ENCODE measurements around the gene SEMA3C.

GRCh38 chr7:80905334-80905733 is 13.5 kb downstream of the SEMA3C start:
- TF ChIP-seq, protein P1, sequence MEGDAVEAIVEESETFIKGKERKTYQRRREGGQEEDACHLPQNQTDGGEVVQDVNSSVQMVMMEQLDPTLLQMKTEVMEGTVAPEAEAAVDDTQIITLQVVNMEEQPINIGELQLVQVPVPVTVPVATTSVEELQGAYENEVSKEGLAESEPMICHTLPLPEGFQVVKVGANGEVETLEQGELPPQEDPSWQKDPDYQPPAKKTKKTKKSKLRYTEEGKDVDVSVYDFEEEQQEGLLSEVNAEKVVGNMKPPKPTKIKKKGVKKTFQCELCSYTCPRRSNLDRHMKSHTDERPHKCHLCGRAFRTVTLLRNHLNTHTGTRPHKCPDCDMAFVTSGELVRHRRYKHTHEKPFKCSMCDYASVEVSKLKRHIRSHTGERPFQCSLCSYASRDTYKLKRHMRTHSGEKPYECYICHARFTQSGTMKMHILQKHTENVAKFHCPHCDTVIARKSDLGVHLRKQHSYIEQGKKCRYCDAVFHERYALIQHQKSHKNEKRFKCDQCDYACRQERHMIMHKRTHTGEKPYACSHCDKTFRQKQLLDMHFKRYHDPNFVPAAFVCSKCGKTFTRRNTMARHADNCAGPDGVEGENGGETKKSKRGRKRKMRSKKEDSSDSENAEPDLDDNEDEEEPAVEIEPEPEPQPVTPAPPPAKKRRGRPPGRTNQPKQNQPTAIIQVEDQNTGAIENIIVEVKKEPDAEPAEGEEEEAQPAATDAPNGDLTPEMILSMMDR (IDR thresholded peaks at IDR 0.05): no peak
- TF ChIP-seq POLR2A (IDR thresholded peaks at IDR 0.05): no peak
